H1 (cell line): ENCODE data around the gene MACROD2. TPM values are rescaled to one million over a fixed set of nuclear protein-coding genes. Genes with fewer than 3 reads are reported as not detected.

Experiments
- CTCF ChIA-PET: fragments of 300-600 bp; sonication (Branson Sonifier 250); formaldehyde crosslinking; loops from one replicate; lab custom pipeline; 2021; ENCODE audit not compliant: partially characterized antibody; lab: Charles Lee
- POLR2A ChIA-PET: fragments of 300-600 bp; sonication (Branson Sonifier 250); formaldehyde crosslinking; loops from one replicate; lab custom pipeline; 2021; ENCODE audit warnings: inconsistent platforms; ENCODE audit not compliant: partially characterized antibody; lab: Charles Lee
- DNase-seq, 2 experiments: peaks; one replicate each; pipeline versions ENCODE4 v3.0.0 to v3.0.0-alpha.2; 2010 to 2022; ENCODE audit warnings: low spot score in 2 of 2, low read depth in 1 of 2, mixed read lengths in 1 of 2
- FAIRE-seq: peaks from 2 replicates; lab custom pipeline; 2011; peaks lifted over from hg19 to GRCh38; lab: Jason Lieb, UNC
- H2AFZ ChIP-seq: 2 replicates; pipeline ENCODE4 v1.8.1; 2012; ENCODE audit warnings: low read length, inconsistent platforms
- H2AK5ac ChIP-seq: 2 replicates; pipeline ENCODE4 v1.6.1; 2013; ENCODE audit warnings: low read depth, low read length
- H2BK120ac ChIP-seq: replicated peaks from 2 replicates; pipeline ENCODE3; 2013; ENCODE audit warnings: low read depth, low read length, inconsistent platforms
- H2BK12ac ChIP-seq: 2 replicates; pipeline ENCODE4 v1.6.1; 2013; ENCODE audit warnings: low read depth, low read length
- H2BK15ac ChIP-seq: 2 replicates; pipeline ENCODE4 v1.6.1; 2013; ENCODE audit warnings: low read length
- H2BK20ac ChIP-seq: 2 replicates; pipeline ENCODE4 v1.6.1; 2013; ENCODE audit warnings: low read length
- H2BK5ac ChIP-seq: 2 replicates; pipeline ENCODE4 v1.6.1; 2013; ENCODE audit warnings: low read depth, low read length
- H3K14ac ChIP-seq: 2 replicates; pipeline ENCODE4 v1.6.1; 2013; ENCODE audit warnings: inconsistent platforms; ENCODE audit not compliant: insufficient read length
- H3K18ac ChIP-seq: 2 replicates; pipeline ENCODE4 v1.6.1; 2013; ENCODE audit warnings: low read length; ENCODE audit errors: extremely low read depth
- H3K23ac ChIP-seq: 2 replicates; pipeline ENCODE4 v1.6.1; 2013; ENCODE audit warnings: inconsistent platforms; ENCODE audit not compliant: insufficient read length
- H3K23me2 ChIP-seq: 2 replicates; pipeline ENCODE4 v1.6.1; 2013; ENCODE audit warnings: low read depth, low read length
- H3K27ac ChIP-seq: 2 replicates; pipeline ENCODE4 v1.6.1; 2011; ENCODE audit warnings: low read depth, low read length, inconsistent platforms
- H3K27me3 ChIP-seq, 4 experiments: replicated peaks in 1 of 4; 1 replicate in 1 of 4; 2 replicates in 3 of 4; pipeline versions ENCODE4 v1.6.1 to v1.8.1; 2011 to 2013; ENCODE audit warnings: low read length in 3 of 4, mild to moderate bottlenecking in 3 of 4, inconsistent platforms in 2 of 4, mixed read lengths in 2 of 4, moderate library complexity in 1 of 4; ENCODE audit not compliant: control insufficient read depth in 3 of 4, insufficient read depth in 3 of 4; ENCODE audit errors: extremely low read depth in 1 of 4
- H3K36me3 ChIP-seq, 4 experiments: 2 replicates each; pipeline versions ENCODE4 v1.6.1 to v1.8.1; 2011 to 2013; ENCODE audit warnings: mild to moderate bottlenecking in 4 of 4, low read length in 3 of 4, moderate library complexity in 2 of 4, control low read depth in 1 of 4, inconsistent platforms in 1 of 4; ENCODE audit not compliant: insufficient read depth in 4 of 4, control insufficient read depth in 2 of 4
- H3K4ac ChIP-seq: replicated peaks from 2 replicates; pipeline ENCODE3; 2013; ENCODE audit warnings: low read length, low read depth, mixed read lengths, inconsistent platforms; ENCODE audit not compliant: insufficient read length
- H3K4me1 ChIP-seq, 4 experiments: replicated peaks in 1 of 4; 1 replicate in 1 of 4; 2 replicates in 3 of 4; pipeline versions ENCODE4 v1.6.1 to v1.8.1; 2011 to 2013; ENCODE audit warnings: low read length in 3 of 4, inconsistent platforms in 2 of 4, mixed read lengths in 1 of 4; ENCODE audit not compliant: insufficient read depth in 4 of 4, control insufficient read depth in 3 of 4
- H3K4me2 ChIP-seq, 2 experiments: 2 replicates each; pipeline versions ENCODE4 v1.6.1 to v1.8.1; 2011 to 2013; ENCODE audit warnings: low read depth in 2 of 2, low read length in 2 of 2, control low read depth in 1 of 2, inconsistent platforms in 1 of 2, mild to moderate bottlenecking in 1 of 2; ENCODE audit not compliant: insufficient read depth in 1 of 2
- H3K4me3 ChIP-seq, 4 experiments: fragments of 200-600, 300-600 bp in 1 of 4; sonication (generic), shearing (Covaris generic), sonication (Bioruptor Twin) in 1 of 4; 2 replicates each; pipeline versions ENCODE4 v1.5.1 to v1.8.1; 2011 to 2016; ENCODE audit warnings: low read length in 4 of 4, low read depth in 3 of 4, control low read depth in 2 of 4, inconsistent platforms in 2 of 4, mild to moderate bottlenecking in 2 of 4, mixed read lengths in 1 of 4, moderate library complexity in 1 of 4; ENCODE audit not compliant: insufficient read depth in 2 of 4; ENCODE audit errors: extremely low read depth in 1 of 4
- H3K56ac ChIP-seq: replicated peaks from 2 replicates; pipeline ENCODE3; 2013; ENCODE audit warnings: low read depth, mild to moderate bottlenecking, mixed read lengths, low read length, inconsistent platforms; ENCODE audit not compliant: insufficient read length
- H3K79me1 ChIP-seq: 2 replicates; pipeline ENCODE4 v1.6.1; 2013; ENCODE audit warnings: low read depth, low read length, control low read depth
- H3K79me2 ChIP-seq, 2 experiments: 2 replicates each; pipeline versions ENCODE4 v1.6.1 to v1.8.1; 2012 to 2013; ENCODE audit warnings: low read length in 2 of 2, mild to moderate bottlenecking in 2 of 2, inconsistent platforms in 1 of 2; ENCODE audit not compliant: insufficient read depth in 2 of 2, control insufficient read depth in 1 of 2
- H3K9ac ChIP-seq, 4 experiments: replicated peaks in 1 of 4; 1 replicate in 1 of 4; 2 replicates in 3 of 4; pipeline versions ENCODE4 v1.6.1 to v1.8.1; 2011 to 2013; ENCODE audit warnings: low read depth in 3 of 4, low read length in 3 of 4, control low read depth in 2 of 4, mild to moderate bottlenecking in 2 of 4, moderate library complexity in 2 of 4, inconsistent platforms in 1 of 4; ENCODE audit errors: extremely low read depth in 1 of 4
- H3K9me3 ChIP-seq, 2 experiments: 2 replicates each; pipeline versions ENCODE4 v1.6.1 to v1.8.1; 2012 to 2013; ENCODE audit warnings: mild to moderate bottlenecking in 2 of 2, moderate library complexity in 2 of 2, control low read depth in 1 of 2, inconsistent platforms in 1 of 2, low read depth in 1 of 2, low read length in 1 of 2, mixed read lengths in 1 of 2; ENCODE audit not compliant: insufficient read depth in 2 of 2
- H4K20me1 ChIP-seq, 2 experiments: replicated peaks in 1 of 2; 2 replicates each; pipeline versions ENCODE3 to v1.8.1; 2011 to 2013; ENCODE audit warnings: inconsistent platforms in 2 of 2, low read length in 2 of 2, mild to moderate bottlenecking in 1 of 2; ENCODE audit not compliant: insufficient read depth in 2 of 2, control insufficient read depth in 1 of 2
- H4K5ac ChIP-seq: 2 replicates; pipeline ENCODE4 v1.6.1; 2013; ENCODE audit warnings: low read length, low read depth, mixed read lengths, inconsistent platforms; ENCODE audit not compliant: insufficient read length
- H4K8ac ChIP-seq: 2 replicates; pipeline ENCODE4 v1.8.0; 2013; ENCODE audit warnings: mild to moderate bottlenecking, moderate library complexity, low read length, inconsistent platforms; ENCODE audit not compliant: insufficient read depth; ENCODE audit errors: extremely low read depth
- H4K91ac ChIP-seq: replicated peaks from 2 replicates; pipeline ENCODE3; 2013; ENCODE audit warnings: low read length, mixed read lengths, inconsistent platforms; ENCODE audit not compliant: insufficient read length
- BCL11A ChIP-seq, 2 experiments: IDR thresholded peaks; one replicate each; pipeline ENCODE4 v1.6.1; 2011; ENCODE audit warnings: low read depth in 2 of 2, low read length in 2 of 2, mild to moderate bottlenecking in 2 of 2
- CBX8 ChIP-seq: fragments of 300-800, 300-1000 bp; sonication (generic); IDR thresholded peaks from 2 replicates; pipeline ENCODE4 v1.7.1; 2016; ENCODE audit warnings: low read depth, low read length, borderline replicate concordance
- CEBPB ChIP-seq: IDR thresholded peaks from 2 replicates; pipeline ENCODE4 v1.6.1; 2012; ENCODE audit warnings: low read depth, low read length
- CHD1 ChIP-seq: IDR thresholded peaks from 2 replicates; pipeline ENCODE4 v1.6.1; 2012; ENCODE audit warnings: low read depth, low read length, improper control_type of control experiment
- CHD2 ChIP-seq: IDR thresholded peaks from 2 replicates; pipeline ENCODE4 v1.6.1; 2012; ENCODE audit warnings: low read length, improper control_type of control experiment
- EGR1 ChIP-seq: IDR thresholded peaks from 2 replicates; pipeline ENCODE4 v1.6.1; 2011; ENCODE audit warnings: low read depth, low read length, borderline replicate concordance
- EZH2 ChIP-seq: fragments of 200-600 bp; sonication (generic); IDR thresholded peaks from 2 replicates; pipeline ENCODE4 v1.7.1; 2012; ENCODE audit warnings: low read depth, mild to moderate bottlenecking, moderate library complexity, low read length, inconsistent platforms; ENCODE audit not compliant: severe bottlenecking
- KDM1A ChIP-seq: fragments of 200-600, 300-600 bp; sonication (generic); IDR thresholded peaks from 2 replicates; pipeline ENCODE4 v1.7.1; 2016; ENCODE audit warnings: mild to moderate bottlenecking, low read length, borderline replicate concordance
- MAFK ChIP-seq: IDR thresholded peaks from 2 replicates; pipeline ENCODE4 v1.6.1; 2012; ENCODE audit warnings: low read depth, mild to moderate bottlenecking, improper control_type of control experiment, low read length
- PHF8 ChIP-seq: fragments of 200-600 bp; sonication (generic); conservative IDR thresholded peaks from 2 replicates; pipeline ENCODE4 v1.7.1; 2012; ENCODE audit warnings: low read depth, mild to moderate bottlenecking, inconsistent platforms, low read length, moderate library complexity
- POLR2AphosphoS5 ChIP-seq: IDR thresholded peaks from 2 replicates; pipeline ENCODE4 v1.6.1; 2011; ENCODE audit warnings: low read depth, low read length
- SIX5 ChIP-seq: IDR thresholded peaks from 2 replicates; pipeline ENCODE4 v1.6.1; 2011; ENCODE audit warnings: mild to moderate bottlenecking, low read depth, low read length
- SRF ChIP-seq: IDR thresholded peaks from 2 replicates; pipeline ENCODE4 v1.6.1; 2011; ENCODE audit warnings: mild to moderate bottlenecking, low read depth, low read length, moderate library complexity
- TCF12 ChIP-seq: IDR thresholded peaks from 2 replicates; pipeline ENCODE4 v1.6.1; 2011; ENCODE audit warnings: low read depth, mild to moderate bottlenecking, low read length
- USF2 ChIP-seq: IDR thresholded peaks from 2 replicates; pipeline ENCODE4 v1.6.1; 2011; ENCODE audit warnings: low read length, improper control_type of control experiment
- WGBS, 2 experiments: shearing (Covaris generic) in 1 of 2; methylation state at CpG; one replicate each; pipeline versions ENCODE4 v1.1.6 to v1.1.7; 2013 to 2015; ENCODE audit warnings: low lambda C conversion rate in 2 of 2, mixed read lengths in 2 of 2, inconsistent platforms in 1 of 2, low coverage in 1 of 2, missing lambda C conversion rate in 1 of 2; ENCODE audit not compliant: insufficient replicate concordance in 2 of 2, insufficient coverage in 1 of 2, insufficient read length in 1 of 2; ENCODE audit errors: extremely low coverage in 1 of 2, missing lambda C conversion rate in 1 of 2; 5-methylcytosine and 5-hydroxymethylcytosine counted together
- polyA plus RNA-seq, 7 experiments: library from polyadenylated mRNA; depleted of rRNA in 3 of 7; stranded (reverse) in 5 of 7; unstranded in 2 of 7; fragments of >200 nt in 5 of 7; fragments of 200-250 nt in 2 of 7; gene quantifications; 1 replicate in 5 of 7; 2 replicates in 1 of 7; 4 replicates in 1 of 7; pipeline versions ENCODE4 v1.2.1 to v1.2.3, GENCODE V29; 2011 to 2013; ENCODE audit warnings: missing spikeins in 2 of 7, mixed read lengths in 2 of 7
- total RNA-seq: library from RNA; stranded (reverse); fragmentation: NEBNext Ultra II Directional; extraction: Animal tissue kit (Norgen Biotek cat#: 25700); gene quantifications from 2 replicates; pipeline ENCODE4 v1.2.1, GENCODE V29; 2021

The MACROD2 gene
- total and polyA plus RNA-seq, 2 of the 8 experiments (the other 6 are each of a cell fraction or from before 2014, with no cell fraction given): 0.70 to 3.9 TPM

- H3K79me2 ChIP-seq: no peaks in the 10 kb centered on the region
- no peak overlapping the region for H3K18ac ChIP-seq
- TF ChIP-seq CEBPB: no peak
- no peak for TF ChIP-seq CHD2
- TF ChIP-seq POLR2AphosphoS5: no peak
- no peak for TF ChIP-seq SRF
- no peak for TF ChIP-seq SIX5
- no peak for TF ChIP-seq TCF12
- TF ChIP-seq EZH2: no peak
- no peak for TF ChIP-seq MAFK
- TF ChIP-seq CBX8: no peak
- TF ChIP-seq USF2: no peak
- no peak for TF ChIP-seq KDM1A
- no peak for TF ChIP-seq EGR1
- no peak for TF ChIP-seq BCL11A (IDR thresholded peaks at IDR 0.05; ENCODE audit: low read depth in 2 of 2, low read length in 2 of 2)
- TF ChIP-seq PHF8: no peak
- no peak for TF ChIP-seq CHD1
- H2BK120ac ChIP-seq: no peak overlapping the region
- H3K36me3 ChIP-seq: no peaks in the 10 kb centered on the region
- peaks cover 0 to 6% (median 0%) of the 10 kb centered on the region in 4 experiments; a peak in 3 of 7 replicates for H3K4me1 ChIP-seq
- no peak overlapping the region for H2BK12ac ChIP-seq
- DNase-seq (no peak), FAIRE-seq (no peak)
- H3K56ac ChIP-seq: no peak overlapping the region
- H3K9ac ChIP-seq: no peak overlapping the region
- CTCF ChIA-PET: no interaction called here
- H2BK20ac ChIP-seq: no peak overlapping the region
- H2AFZ ChIP-seq: no peak overlapping the region
- no peaks in the 10 kb centered on the region for H4K20me1 ChIP-seq
- no peak overlapping the region for H3K27ac ChIP-seq
- no peak overlapping the region for H2BK15ac ChIP-seq
- H4K91ac ChIP-seq: no peak overlapping the region
- no peak overlapping the region for H3K4me3 ChIP-seq
- peaks cover 1% of the 10 kb centered on the region; the same call in 1 of the 2 replicates for H3K23me2 ChIP-seq
- H3K9me3 ChIP-seq: no peaks in the 10 kb centered on the region
- 93% methylated on average over 2 of the region's 2 CpGs; no CpG with 5 or more reads in 1 of the 2 experiments for WGBS, 2 experiments
- no peak overlapping the region for H3K4me2 ChIP-seq
- H4K5ac ChIP-seq: no peak overlapping the region
- H3K23ac ChIP-seq: no peak overlapping the region
- H2BK5ac ChIP-seq: no peak overlapping the region
- no peak overlapping the region for H3K4ac ChIP-seq
- no peaks in the 10 kb centered on the region; the same call in 1 of the 2 replicates for H3K79me1 ChIP-seq
- POLR2A ChIA-PET: no interaction called here
- no peak overlapping the region for H2AK5ac ChIP-seq
- H4K8ac ChIP-seq: no peak overlapping the region
- H3K27me3 ChIP-seq: no peaks in the 10 kb centered on the region
- no peak overlapping the region for H3K14ac ChIP-seq
Measured at GRCh38 chr20:14914633-14915032, 919.3 kb downstream of the MACROD2 start.
